Measurements from ENCODE around the gene LIMS2. TPM values are rescaled to one million over a fixed set of nuclear protein-coding genes. Genes with fewer than 3 reads are reported as not detected.

Gene LIMS2
- total RNA-seq, 4 donors from 2014 or later = 99.2 to 342 (median 175) TPM

GRCh38 chr2:127618551-127619202 lies 56.7 kb downstream of the LIMS2 start:
- no peak for DNase-seq (ENCODE audit: extremely low spot score)

GRCh38 chr2:127615511-127616166 lies 59.7 kb downstream of the LIMS2 start:
- no peak for DNase-seq (ENCODE audit: extremely low spot score)
- Histone ChIP-seq H3K27ac (replicated peaks in 1 of 4) (no peak overlapping the region), H3K9me3 (peaks cover 0 to 26% (median 10%) of the 10 kb centered on the region in 4 donors), H3K4me1 (no peaks in the 10 kb centered on the region), H3K27me3 (peaks cover 0 to 9% (median 0%) of the 10 kb centered on the region in 4 donors), H3K4me3 (no peak overlapping the region), H3K36me3 (no peaks in the 10 kb centered on the region)
- WGBS = 83% methylated on average over 18 of the region's 18 CpGs
- no peak for TF ChIP-seq POLR2A (IDR thresholded peaks at IDR 0.05; ENCODE audit: low read depth)
- TF ChIP-seq CTCF (IDR thresholded peaks at IDR 0.05) = no peak
- no peak for TF ChIP-seq POLR2AphosphoS5 (IDR thresholded peaks at IDR 0.05)
- no peak for TF ChIP-seq EP300 (IDR thresholded peaks at IDR 0.05)
- intact Hi-C loops (cut with DNase I) = no loop called here

More at GRCh38 chr2:127618551-127619202, 56.7 kb downstream of the LIMS2 start:
- H3K36me3 ChIP-seq = no peaks in the 10 kb centered on the region
- no peak overlapping the region for H3K4me3 ChIP-seq
- WGBS = 88% methylated on average over 7 of the region's 7 CpGs
- H3K27ac ChIP-seq (replicated peaks in 1 of 4) = no peak overlapping the region
- peaks cover 0 to 3% (median 1%) of the 10 kb centered on the region in 4 donors for H3K9me3 ChIP-seq
- TF ChIP-seq CTCF (IDR thresholded peaks at IDR 0.05) (no peak), POLR2AphosphoS5 (IDR thresholded peaks at IDR 0.05) (no peak), POLR2A (IDR thresholded peaks at IDR 0.05; ENCODE audit: low read depth) (no peak), EP300 (IDR thresholded peaks at IDR 0.05) (no peak)
- no peaks in the 10 kb centered on the region for H3K4me1 ChIP-seq
- peaks cover 0 to 32% (median 13%) of the 10 kb centered on the region in 4 donors for H3K27me3 ChIP-seq
- intact Hi-C loops (cut with DNase I) = no loop called here

GRCh38 chr2:127614731-127615130 lies 60.6 kb downstream of the LIMS2 start:
- H3K4me3 ChIP-seq = no peak overlapping the region
- no peak for DNase-seq (ENCODE audit: extremely low spot score)
- no peak overlapping the region for H3K27ac ChIP-seq (replicated peaks in 1 of 4)
- no peaks in the 10 kb centered on the region for H3K36me3 ChIP-seq
- WGBS = 79% methylated on average over 3 of the region's 3 CpGs
- peaks cover 0 to 28% (median 12%) of the 10 kb centered on the region in 4 donors for H3K9me3 ChIP-seq
- TF ChIP-seq POLR2AphosphoS5 (IDR thresholded peaks at IDR 0.05) = no peak
- no peaks in the 10 kb centered on the region for H3K4me1 ChIP-seq
- peaks cover 0 to 6% (median 0%) of the 10 kb centered on the region in 4 donors for H3K27me3 ChIP-seq
- intact Hi-C loops (cut with DNase I) = no loop called here

- DNase-seq (ENCODE audit: extremely low spot score) = no peak
- intact Hi-C loops (cut with DNase I) = no loop called here
- H3K36me3 ChIP-seq = no peaks in the 10 kb centered on the region
- H3K4me1 ChIP-seq = no peaks in the 10 kb centered on the region
- H3K9me3 ChIP-seq = peaks cover 0 to 28% (median 12%) of the 10 kb centered on the region in 4 donors
- TF ChIP-seq CTCF (IDR thresholded peaks at IDR 0.05) (no peak), EP300 (IDR thresholded peaks at IDR 0.05) (no peak), POLR2AphosphoS5 (IDR thresholded peaks at IDR 0.05) (no peak), POLR2A (IDR thresholded peaks at IDR 0.05; ENCODE audit: low read depth) (no peak)
- H3K27me3 ChIP-seq = peaks cover 0 to 1% (median 0%) of the 10 kb centered on the region in 4 donors
- H3K4me3 ChIP-seq = no peak overlapping the region
- 94% methylated on average over 2 of the region's 2 CpGs for WGBS
- no peak overlapping the region for H3K27ac ChIP-seq (replicated peaks in 1 of 4)
Measured at GRCh38 chr2:127614246-127614645, 61.1 kb downstream of the LIMS2 start.

GRCh38 chr2:127612111-127612822 lies 63.1 kb downstream of the LIMS2 start:
- 88% methylated on average over 9 of the region's 13 CpGs for WGBS
- Histone ChIP-seq H3K27me3 (peaks cover 0 to 2% (median 0%) of the 10 kb centered on the region in 4 donors), H3K36me3 (no peaks in the 10 kb centered on the region), H3K27ac (replicated peaks in 1 of 4) (no peak overlapping the region), H3K4me3 (no peak overlapping the region), H3K9me3 (peaks cover 0 to 28% (median 12%) of the 10 kb centered on the region in 4 donors), H3K4me1 (no peaks in the 10 kb centered on the region)
- TF ChIP-seq EP300 (IDR thresholded peaks at IDR 0.05) = no peak
- no peak for TF ChIP-seq CTCF (IDR thresholded peaks at IDR 0.05)
- no peak for TF ChIP-seq POLR2A (IDR thresholded peaks at IDR 0.05; ENCODE audit: low read depth)
- DNase-seq (ENCODE audit: extremely low spot score) = no peak
- intact Hi-C loops (cut with DNase I) = no loop called here
